NCI-H146 treated with DMSO at 0.1 percent for 48 hours (cell line): ENCODE results near the gene THEM4.

Experiments
- DNase-seq: peaks from one replicate; lab custom pipeline; 2025; ENCODE audit not compliant: unreplicated experiment; lab: John Stamatoyannopoulos, UW

The THEM4 gene

GRCh38 chr1:151909167-151910149, at the start of gene THEM4:
THEM4 (minus strand) TSS chr1:151909511; CDS start chr1:151909458, 53 bp downstream.
- peak; percentile 85 for DNase-seq

- DNase-seq: no peak
These were observed 49.6 kb upstream of the THEM4 start for GRCh38 chr1:151958959-151959358.

DNA sequence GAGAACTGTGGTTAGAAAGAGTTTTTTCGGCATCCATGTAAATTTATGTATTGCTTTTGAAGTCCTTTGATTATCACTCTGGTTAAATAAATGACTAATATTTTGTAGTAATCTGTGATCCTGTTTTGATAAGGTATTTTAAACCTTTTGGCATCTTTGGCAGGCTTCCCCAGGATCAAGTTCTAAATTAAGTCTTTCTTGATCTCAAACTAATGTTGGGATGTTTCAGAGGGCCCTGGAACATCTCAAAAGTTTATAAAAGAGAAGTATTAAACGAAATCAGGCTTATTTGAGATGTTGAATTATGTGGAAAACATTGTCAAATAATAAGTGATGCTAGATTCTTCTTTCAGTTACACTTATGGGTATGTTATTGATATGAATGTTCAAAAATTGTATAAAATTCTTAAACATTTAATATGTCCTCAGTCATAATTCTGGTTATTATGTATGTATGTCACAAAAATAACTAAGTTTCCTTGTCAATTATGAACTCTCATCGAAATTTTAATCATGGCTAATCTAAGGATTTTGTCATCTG, 47.7 kb upstream of the THEM4 start:
- no peak for DNase-seq

- no peak for DNase-seq
These were observed 44.2 kb upstream of the THEM4 start for GRCh38 chr1:151953409-151954094.

- DNase-seq: no peak
These were observed 43.5 kb upstream of the THEM4 start for GRCh38 chr1:151952811-151953210.

GRCh38 chr1:151949371-151950193, 40.3 kb upstream of the THEM4 start:
- no peak for DNase-seq

- no peak for DNase-seq
These were observed 39.2 kb upstream of the THEM4 start for GRCh38 chr1:151948506-151948905.

- DNase-seq: no peak
These were observed 37.8 kb upstream of the THEM4 start for GRCh38 chr1:151947140-151947539.

GRCh38 chr1:151945725-151946722, 36.7 kb upstream of the THEM4 start:
- no peak for DNase-seq

DNA sequence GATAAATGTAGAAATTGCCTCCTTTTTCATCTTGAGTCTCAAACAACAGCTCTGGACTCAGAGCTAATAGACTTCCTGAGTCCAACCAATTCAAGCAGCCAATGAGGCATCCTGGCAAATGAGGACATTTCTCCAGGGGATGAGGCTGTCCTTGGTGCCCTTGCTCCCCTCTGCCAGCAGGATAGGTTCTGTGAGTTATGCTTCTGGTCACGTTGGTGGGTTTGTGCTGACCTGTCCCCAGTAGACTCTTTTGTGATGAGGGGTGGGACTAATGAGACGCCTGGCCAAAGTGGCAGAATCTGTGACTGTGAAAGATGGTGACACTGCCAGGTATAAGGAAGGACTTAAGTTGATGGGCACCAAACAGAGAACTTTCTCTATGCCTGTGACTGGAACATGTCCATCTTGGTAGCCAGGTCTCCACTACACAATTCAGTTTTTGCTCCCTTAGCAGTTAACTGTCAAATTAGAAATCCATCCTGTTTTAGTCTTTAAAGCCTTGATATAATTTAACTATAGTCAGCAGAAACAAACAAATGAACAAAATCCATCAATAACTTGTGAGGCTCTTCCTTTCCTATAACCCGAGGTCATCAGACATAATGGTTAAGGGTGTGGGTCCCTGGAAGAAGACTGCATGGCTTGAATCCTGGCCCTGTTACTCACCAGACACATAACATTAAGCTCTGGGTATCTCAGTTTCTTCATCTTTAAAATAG, 35.7 kb upstream of the THEM4 start:
- DNase-seq: no peak

DNA sequence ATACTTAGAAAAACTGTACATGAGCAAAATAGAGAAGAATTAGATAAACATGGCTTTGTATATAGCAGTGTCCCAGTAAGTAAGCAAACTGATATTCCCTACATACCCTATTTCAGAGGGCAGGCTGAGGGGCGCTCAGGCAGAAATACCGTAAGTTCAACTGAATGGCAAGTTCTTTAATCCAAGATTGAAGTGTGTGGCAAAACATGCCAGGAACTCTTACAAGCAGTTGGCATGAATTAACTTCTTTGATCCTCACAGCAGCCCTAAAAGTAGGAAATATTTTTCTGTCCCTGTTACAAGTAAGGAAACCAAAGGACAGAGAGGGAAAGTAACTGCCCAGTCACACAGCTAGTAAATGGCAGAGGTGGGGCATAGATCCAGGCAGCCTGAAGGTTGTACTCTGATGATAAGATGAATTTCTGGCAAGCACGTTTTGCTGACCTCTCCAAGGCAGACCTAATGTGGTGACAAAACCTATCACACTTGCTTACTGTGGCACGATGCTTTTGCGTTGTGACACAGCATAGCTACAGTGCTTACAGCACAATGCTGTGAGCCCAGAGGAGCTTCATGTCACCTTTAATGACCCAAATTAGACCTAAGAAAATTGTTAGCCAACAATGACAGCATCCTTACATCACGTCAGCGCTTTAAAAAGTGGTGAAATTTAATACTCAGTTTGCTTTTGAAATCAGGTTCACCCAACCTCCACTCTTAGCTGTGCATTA, 35.0 kb upstream of the THEM4 start:
- DNase-seq: no peak

- DNase-seq: no peak
These were observed 34.3 kb upstream of the THEM4 start for GRCh38 chr1:151943591-151943990.

- DNase-seq: no peak
These were observed 33.6 kb upstream of the THEM4 start for GRCh38 chr1:151942882-151943281.

DNA sequence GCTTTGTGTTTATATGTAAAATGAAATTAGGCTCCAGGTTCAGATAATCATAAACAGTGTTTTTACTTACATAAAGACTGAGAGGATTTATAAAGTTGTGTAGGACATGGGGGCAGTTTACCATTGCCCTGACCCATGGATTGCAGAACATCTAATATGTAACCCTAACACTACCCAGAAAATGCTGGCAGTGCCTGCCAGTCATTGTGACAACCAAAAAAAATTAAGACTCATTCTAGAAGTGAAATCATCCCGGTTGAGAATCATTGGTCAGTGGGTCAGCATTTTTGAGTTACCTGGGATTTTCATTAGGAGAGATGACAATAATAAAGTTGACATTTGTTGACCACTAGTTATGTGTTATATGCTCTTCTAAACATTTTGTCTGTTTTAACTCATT, 31.2 kb upstream of the THEM4 start:
- DNase-seq: no peak

- DNase-seq: no peak
These were observed 30.5 kb upstream of the THEM4 start for GRCh38 chr1:151939779-151940178.

GRCh38 chr1:151939141-151939540, 29.8 kb upstream of the THEM4 start:
- DNase-seq: no peak

- DNase-seq: no peak
These were observed 27.3 kb upstream of the THEM4 start for GRCh38 chr1:151936653-151937052.

GRCh38 chr1:151935894-151936602, 26.7 kb upstream of the THEM4 start:
- DNase-seq: no peak
